ENCODE measurements around the gene SGPL1.

GRCh38 chr10:70923696-70924095, 107.9 kb downstream of the SGPL1 start:
- no peak for TF ChIP-seq POLR2AphosphoS5 (IDR thresholded peaks at IDR 0.05; ENCODE audit: low read depth, low read length)
- TF ChIP-seq SPI1 (IDR thresholded peaks at IDR 0.05; ENCODE audit: low read depth, low read length) = no peak
- TF ChIP-seq POLR2A (IDR thresholded peaks at IDR 0.05; ENCODE audit: low read depth, low read length) = no peak

Data from GM12891 (cell line).